ENCODE data around the gene ZNF398.

DNA sequence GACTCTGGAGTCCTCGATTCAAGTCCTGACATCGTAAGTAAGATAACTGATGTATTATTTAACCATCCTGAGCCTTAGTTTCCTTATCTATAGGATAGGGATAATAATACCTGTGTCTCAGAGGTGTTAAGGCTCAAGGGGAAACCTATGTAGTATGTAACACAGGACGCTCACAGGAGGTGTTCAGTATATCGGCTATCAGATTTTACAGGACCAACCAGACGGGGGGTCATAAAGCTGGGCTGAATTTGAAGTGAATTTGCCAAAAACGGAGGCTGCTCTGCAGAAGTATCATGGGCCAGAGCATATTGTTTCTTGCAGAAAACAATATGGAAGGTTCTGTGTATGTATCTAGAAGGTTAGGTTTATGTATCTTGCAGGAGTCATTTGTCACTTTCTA is 37.0 kb downstream of the ZNF398 start:
- TF ChIP-seq CTCF (IDR thresholded peaks at IDR 0.05) (no peak), POLR2A (IDR thresholded peaks at IDR 0.05) (no peak)
